ENCODE data around the gene NDUFV1.

DNA sequence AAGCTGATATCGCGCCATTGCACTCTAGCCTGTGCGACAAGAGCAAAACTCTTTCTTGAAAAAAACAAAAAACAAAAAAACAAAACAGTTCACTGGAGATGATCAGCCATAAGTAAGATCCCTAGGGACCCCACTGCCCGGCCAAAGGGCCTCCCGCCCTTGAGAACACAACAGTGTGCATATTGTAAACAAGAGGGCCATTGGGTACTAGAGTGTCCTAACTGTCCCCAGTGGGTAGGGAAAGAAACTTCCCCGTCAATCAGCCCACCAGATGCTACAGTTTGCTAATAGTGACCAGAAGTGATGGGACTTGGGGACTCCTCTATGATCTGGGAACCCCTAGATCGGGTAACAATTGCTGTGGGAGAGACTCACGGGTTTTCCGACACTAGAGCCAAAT lies 47.5 kb downstream of the NDUFV1 start:
- TF ChIP-seq, protein P1, sequence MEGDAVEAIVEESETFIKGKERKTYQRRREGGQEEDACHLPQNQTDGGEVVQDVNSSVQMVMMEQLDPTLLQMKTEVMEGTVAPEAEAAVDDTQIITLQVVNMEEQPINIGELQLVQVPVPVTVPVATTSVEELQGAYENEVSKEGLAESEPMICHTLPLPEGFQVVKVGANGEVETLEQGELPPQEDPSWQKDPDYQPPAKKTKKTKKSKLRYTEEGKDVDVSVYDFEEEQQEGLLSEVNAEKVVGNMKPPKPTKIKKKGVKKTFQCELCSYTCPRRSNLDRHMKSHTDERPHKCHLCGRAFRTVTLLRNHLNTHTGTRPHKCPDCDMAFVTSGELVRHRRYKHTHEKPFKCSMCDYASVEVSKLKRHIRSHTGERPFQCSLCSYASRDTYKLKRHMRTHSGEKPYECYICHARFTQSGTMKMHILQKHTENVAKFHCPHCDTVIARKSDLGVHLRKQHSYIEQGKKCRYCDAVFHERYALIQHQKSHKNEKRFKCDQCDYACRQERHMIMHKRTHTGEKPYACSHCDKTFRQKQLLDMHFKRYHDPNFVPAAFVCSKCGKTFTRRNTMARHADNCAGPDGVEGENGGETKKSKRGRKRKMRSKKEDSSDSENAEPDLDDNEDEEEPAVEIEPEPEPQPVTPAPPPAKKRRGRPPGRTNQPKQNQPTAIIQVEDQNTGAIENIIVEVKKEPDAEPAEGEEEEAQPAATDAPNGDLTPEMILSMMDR (IDR thresholded peaks at IDR 0.05 in 4 of 5, conservative IDR thresholded peaks at IDR 0.05 in 1 of 5): no peak
- no peak for TF ChIP-seq POLR2A (IDR thresholded peaks at IDR 0.05)
